Inferior parietal cortex (tissue), 1 donor: ENCODE measurements around the gene MALL.
"Not testable (repeated sequence)": the region's sequence is repeated elsewhere in the genome, so short reads cannot be mapped to it uniquely, and the experiment has no call there.

Source experiments
- DNase-seq: peaks from one replicate; pipeline ENCODE4 v3.0.0-alpha.2; 2016; ENCODE audit errors: extremely low spot score

The MALL gene

GRCh38 chr2:110120171-110121051 lies 4.8 kb upstream of the MALL start:
- no peak for DNase-seq

DNA sequence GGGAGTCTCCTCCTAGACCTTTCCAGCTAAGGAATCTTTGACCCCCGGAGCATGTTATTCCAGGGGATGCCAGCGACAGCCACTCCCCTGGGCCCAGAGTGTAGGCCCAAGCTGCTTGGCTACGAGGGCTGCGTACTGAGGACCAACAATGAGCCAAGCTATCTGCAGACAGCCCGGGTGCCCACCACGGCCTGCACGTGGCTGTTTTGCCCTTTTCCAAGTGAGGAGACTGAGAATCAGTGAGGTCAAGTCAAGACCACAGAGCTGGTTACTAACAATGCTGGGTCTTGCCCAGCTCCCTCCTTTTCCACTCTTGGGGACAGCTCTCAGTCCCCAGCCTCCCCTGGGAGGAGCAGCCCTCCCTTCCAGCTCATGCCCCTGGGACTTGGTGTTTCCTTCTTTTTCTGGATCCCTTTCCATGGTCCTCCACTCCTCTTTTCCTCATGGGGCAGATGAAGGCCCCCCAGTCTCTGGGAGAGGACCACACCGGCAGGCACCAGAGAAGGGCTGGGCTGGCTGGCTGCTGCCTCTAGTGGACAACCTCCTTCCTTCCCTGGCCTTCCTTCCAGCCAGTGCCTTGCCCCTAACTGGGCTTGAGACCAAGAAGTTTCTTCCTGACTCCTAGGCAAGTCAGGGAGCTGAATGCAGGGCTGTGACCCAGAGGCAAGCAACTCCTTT lies 550 bp upstream of the MALL start:
- DNase-seq = no peak

DNA sequence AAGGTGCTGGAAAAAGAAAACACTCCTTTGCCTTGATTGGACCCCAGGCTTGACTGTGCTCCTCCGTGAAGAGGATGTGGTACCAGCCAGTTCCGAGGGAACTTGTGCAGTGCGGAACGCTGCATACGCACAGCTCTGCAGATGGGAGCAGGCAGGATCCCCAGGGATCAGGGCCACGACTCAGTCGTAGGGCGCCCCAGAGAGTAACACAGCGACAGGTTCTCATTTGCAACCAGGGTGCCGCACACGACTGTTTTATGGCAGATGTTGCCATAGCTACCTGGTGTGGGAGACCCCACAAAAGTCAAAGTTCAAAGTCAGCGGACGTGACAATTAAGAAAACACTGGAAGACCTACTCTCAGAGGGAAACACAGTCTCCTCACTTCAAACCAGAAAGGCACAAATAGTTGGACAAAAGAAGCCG lies 779 bp downstream of the MALL start:
- DNase-seq = no peak

DNA sequence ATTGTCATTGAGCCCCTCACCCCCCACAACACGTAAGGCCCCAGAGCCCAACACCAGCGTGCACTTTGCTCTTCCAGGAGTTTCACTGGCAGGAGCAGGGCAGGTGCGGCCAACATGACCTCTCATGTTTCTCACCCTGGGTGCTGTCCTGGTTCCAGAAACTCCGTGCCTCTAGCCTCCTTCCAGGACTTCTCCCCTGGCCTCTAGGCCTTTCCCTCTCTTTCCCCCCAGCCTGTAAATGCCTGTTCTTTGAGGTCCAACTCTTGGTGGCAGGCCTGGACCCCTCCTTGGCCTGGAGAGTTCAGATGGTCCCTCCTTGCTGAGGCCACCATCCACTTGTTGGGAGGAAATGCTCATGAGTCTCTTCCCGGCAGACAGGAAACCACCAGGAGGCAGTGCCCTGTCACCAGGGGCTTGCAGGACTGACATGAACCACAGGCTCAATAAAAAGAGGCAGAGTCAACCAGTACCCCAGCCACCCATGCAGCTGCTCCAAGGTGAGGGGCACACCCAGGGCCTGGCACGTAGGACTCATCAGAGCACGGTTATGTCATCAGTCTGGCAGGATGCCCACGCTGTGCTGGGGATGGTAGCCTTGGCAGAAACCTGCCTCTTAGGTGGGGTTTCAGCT lies 1.5 kb downstream of the MALL start:
- DNase-seq = no peak

DNA sequence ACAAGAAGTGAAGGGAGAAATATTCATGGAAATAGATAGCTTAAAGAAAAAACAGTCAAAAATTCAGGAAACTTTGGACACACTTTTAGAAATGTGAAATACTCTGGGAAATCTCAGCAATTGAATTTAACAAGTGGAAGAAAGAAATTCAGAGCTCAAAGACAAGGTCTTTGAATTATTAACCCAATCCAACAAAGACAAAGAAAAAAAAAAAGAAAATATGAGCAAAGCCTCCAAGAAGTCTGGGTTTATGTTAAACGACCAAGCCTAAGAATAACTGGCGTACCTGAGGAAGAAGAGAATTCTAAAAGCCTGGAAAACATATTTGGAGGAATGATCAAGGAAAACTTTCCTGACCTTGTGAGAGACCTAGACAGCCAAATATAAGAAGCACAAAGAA lies 7.3 kb downstream of the MALL start:
- not testable (repeated sequence) for DNase-seq

DNA sequence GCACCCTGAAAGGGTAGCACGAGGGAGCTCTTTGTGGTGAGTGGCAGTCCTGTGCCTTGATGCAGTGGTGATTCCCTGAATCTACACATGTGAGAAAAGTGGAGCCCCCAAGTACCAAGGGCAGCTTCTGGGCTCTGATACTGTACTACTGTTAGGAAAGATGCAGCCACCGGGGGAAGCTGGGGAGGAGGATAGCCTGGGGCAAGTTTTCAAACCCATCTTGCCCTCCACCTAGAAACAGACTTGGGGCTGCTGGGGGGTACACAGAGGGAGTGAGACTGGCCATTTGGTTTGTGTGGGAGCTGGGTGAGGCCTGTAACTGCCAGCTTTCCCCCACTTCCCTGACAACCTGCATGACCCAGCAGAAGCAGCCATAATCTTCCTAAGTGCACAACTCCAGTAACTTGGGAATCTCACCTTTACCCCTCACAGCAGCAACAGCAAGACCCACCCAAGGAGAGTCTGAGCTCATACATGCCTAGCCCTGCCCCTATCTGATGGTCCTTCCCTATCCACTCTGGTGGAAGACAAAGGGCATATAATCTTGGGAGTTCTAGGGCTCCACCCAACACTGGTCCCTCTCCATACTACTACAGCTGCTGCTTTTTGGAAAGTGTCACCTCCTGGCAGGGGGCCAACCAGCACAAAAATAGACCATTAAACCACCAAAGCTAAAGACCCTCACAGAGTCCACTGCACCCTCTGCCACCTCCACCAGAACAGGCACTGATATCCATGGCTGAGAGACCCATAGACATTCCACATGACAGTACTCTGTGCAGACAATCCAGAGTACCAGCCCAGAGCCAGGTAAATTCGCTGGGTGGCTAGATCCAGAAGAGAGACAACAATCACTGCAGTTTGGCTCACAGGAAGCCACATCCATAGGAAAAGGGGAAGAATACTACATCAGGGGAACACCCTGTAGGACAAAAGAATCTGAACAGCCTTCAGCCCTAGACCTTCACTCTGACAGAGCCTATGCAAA lies 8.2 kb downstream of the MALL start:
- no peak for DNase-seq

GRCh38 chr2:110106642-110107041 lies 9.0 kb downstream of the MALL start:
- DNase-seq = no peak

- no peak for DNase-seq
Measured at GRCh38 chr2:110105608-110106467, 9.8 kb downstream of the MALL start.

- no peak for DNase-seq
Measured at GRCh38 chr2:110105183-110105582, 10.4 kb downstream of the MALL start.

DNA sequence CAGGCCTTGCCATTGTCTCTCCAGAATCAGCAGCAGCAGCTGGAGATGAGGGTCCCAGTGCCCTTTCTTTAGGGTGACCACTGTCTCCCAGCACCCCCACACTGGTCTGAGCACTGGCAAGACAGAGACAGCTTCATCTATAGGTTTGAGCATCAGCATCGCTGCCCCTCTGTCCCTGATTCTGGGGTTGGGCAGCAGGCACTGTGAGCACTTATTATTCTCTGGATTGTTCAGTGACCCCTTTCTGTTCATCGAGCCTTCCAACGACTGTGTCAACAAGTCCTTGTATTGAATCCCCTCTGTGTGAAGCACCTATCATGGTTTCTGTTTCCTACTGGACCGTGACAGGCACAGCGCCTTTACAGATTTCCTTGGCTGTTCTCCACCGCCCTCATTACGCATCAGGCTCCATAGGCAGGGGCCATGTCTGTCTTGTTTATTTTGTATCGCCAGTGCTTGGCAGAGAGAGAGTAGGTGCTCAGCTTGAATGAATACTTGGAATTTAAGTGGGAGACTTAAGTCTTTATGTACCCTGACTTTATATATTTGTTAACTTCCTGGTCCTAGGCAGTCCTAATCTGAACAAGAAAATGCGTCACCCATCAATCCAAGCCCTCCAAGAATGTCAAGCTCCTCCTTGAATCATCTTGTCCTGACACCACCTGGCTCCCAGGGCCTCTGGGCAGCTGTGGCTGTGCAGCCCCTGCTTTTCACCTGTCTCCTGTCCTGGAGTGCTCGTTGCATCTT lies 11.4 kb downstream of the MALL start:
- no peak for DNase-seq

DNA sequence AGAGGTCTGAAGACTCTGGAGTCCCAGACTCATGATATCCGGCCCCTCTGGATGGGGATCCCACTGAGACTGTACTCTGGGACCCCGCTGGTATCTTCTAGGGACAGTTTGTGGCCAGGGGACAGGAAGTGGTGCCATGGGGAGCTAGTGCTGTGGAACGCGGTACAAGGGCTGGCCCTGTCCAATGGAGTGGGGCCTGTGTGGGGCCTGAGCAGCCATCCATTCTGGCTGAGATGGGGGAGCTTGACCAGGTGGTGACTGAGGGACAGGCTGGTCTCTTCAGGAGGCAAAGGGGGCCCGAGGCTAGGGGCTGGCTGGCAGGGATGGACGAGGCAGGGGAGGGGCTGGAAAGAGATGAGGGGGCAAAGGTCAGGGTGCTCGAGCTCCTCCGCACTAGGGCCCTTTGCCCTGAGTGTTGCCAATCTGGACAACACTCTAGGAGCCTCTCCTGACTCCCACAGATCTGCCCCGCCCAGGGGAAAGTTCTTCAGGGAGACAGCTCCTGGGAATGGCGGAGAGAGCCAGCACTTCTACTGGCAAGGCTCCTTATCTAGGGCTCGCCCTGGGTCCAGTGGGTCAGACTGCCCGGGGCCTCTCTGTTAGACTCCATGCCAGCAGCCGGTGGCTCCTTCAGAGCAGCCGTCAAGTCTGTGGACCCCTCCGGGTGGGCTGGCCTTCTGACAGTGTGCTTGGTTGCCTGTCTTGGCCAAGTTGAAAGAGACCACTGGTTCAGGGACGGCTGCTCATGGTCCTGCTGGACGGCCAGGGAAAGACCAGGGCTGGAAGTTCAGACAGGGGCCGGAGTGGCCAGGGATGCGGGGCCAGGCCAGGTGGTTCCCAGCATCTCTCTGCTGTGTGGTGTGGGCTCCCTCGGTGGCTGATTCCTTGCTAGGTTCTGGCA lies 12.3 kb downstream of the MALL start:
- DNase-seq = no peak

- no peak for DNase-seq
Measured at GRCh38 chr2:110101901-110102803, 13.5 kb downstream of the MALL start.

DNA sequence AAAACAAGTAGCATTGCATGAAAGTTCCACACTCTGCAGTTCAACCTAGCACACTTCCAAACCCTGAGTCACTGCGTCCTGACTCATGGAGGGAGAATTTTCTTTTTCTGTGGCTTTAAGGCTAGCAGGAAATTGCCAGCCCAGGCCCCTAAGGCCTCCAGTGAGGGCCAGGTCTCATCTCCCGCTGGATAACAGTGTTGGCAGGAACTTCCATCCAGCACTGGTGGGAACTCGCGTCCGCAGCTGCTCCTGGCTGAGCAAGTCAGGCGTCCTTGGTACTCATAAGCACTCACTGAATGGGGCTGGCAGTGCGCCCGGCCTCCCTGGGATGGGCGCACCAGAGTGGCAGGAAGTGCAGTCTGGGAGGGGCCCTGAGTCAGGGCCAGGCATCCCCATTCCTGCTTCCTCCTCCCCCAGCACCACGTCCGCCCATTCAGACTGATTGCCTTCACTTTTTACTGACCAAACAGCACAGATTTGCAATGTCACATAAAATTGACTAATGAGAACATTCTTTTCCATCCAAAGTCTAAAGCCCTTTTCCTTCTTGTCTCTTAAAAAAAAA lies 14.3 kb downstream of the MALL start:
- peak; percentile 21 for DNase-seq

DNA sequence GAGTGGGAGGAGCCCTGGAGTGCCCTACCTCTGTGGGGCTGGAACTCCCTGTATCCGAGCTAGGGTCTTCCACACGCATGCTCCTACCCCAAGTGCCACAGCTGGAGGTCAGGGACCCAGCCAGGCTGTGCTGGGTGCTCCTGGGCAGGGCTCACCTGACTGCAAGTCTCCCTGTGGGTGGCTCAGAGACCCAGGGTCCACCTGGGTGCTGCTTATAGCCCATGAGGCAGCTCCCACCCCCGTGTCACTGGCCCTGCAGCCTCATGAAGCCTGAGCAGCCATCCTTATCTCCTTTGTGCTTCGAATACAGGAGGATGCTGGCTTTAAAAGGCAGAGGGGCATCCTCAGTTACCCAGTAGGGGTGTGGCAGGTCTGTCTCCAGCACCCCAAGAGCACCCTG lies 14.7 kb downstream of the MALL start:
- not testable (repeated sequence) for DNase-seq

DNA sequence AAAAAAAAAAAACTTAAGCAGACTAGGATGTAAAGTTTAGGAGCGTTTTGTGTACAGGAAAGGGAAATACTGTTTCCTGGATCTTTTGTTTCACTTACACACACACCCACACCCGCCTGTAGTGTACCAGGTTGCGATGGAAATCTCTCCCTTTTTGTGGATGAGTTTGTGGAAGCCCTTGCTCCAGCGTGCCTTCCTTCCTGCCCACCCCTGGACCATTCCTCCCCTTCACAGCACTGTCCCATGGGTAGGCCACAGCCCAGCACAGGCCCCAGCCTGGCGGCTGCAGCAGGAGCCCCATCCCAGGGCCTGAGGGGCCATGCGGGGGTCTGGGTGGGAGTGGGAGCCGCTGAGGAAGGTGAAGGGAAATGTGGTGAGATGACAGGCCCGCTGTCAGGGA lies 15.1 kb downstream of the MALL start:
- DNase-seq = no peak

- no peak for DNase-seq
Measured at GRCh38 chr2:110099471-110100225, 16.0 kb downstream of the MALL start.

DNA sequence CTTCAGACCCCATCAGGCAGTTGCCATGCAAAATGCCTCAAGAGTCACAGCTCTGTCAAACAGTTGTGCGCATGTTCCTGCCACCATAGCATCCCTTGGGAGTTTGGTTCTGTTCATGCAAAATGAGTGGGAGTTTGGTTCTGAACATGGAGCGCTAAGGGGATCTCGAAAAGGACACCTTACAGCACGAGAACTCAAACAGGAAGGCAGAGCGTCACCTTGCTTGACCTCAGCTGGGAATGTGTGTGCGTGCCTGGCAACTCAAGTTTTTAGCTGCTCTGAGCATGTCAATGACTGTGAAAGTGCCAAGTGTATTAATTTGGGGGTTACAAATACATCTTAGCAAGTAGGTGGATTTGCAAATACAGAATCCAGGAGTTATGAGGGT lies 16.6 kb downstream of the MALL start:
- no peak for DNase-seq
